GM12891 (cell line): ENCODE data around the gene DIS3L2.

Experiments
- PAX5 ChIP-seq: IDR thresholded peaks from 2 replicates; pipeline ENCODE4 v1.6.1; 2011; ENCODE audit warnings: low read length, moderate library complexity, mild to moderate bottlenecking; ENCODE audit not compliant: insufficient read depth, severe bottlenecking
- POLR2A ChIP-seq: IDR thresholded peaks from 2 replicates; pipeline ENCODE4 v1.6.1; 2011; ENCODE audit warnings: low read depth, low read length, control low read depth
- POLR2AphosphoS5 ChIP-seq: IDR thresholded peaks from 2 replicates; pipeline ENCODE4 v1.6.1; 2011; ENCODE audit warnings: low read depth, low read length, control low read depth
- POU2F2 ChIP-seq: IDR thresholded peaks from 2 replicates; pipeline ENCODE4 v1.6.1; 2011; ENCODE audit warnings: low read depth, mild to moderate bottlenecking, control low read depth, low read length, moderate library complexity
- SPI1 ChIP-seq: IDR thresholded peaks from 2 replicates; pipeline ENCODE4 v1.6.1; 2011; ENCODE audit warnings: low read depth, low read length, control low read depth
- TAF1 ChIP-seq: IDR thresholded peaks from 2 replicates; pipeline ENCODE4 v1.6.1; 2011; ENCODE audit warnings: low read depth, low read length, control low read depth

- TF ChIP-seq POLR2AphosphoS5, result no peak
- TF ChIP-seq POLR2A, result no peak
- TF ChIP-seq TAF1, result no peak
- TF ChIP-seq POU2F2, result no peak
- no peak for TF ChIP-seq PAX5
- TF ChIP-seq SPI1, result no peak
Observed at GRCh38 chr2:232377841-232378734, 416.6 kb downstream of the DIS3L2 start.
